Neural progenitor cell (in vitro differentiated cells): ENCODE data around the gene KRTAP20-3. TPM values are rescaled to one million over a fixed set of nuclear protein-coding genes. Genes with fewer than 3 reads are reported as not detected.

Source experiments
- DNase-seq: peaks from one replicate; pipeline ENCODE4 v3.0.0-alpha.2; 2016; ENCODE audit warnings: low spot score
- H2AFZ ChIP-seq: fragments of 200-600 bp; sonication (generic); replicated peaks from 2 replicates; pipeline ENCODE4 v1.6.1; 2016; ENCODE audit warnings: antibody characterized with exemption
- H3F3A ChIP-seq: fragments of 200-600 bp; sonication (generic); 2 replicates; pipeline ENCODE4 v1.6.1; 2016; ENCODE audit warnings: antibody characterized with exemption, low read depth
- H3K27ac ChIP-seq: fragments of 200-600 bp; sonication (generic); 2 replicates; pipeline ENCODE4 v1.5.1; 2016; ENCODE audit warnings: mild to moderate bottlenecking
- H3K27me3 ChIP-seq: fragments of 200-600 bp; sonication (generic); 2 replicates; pipeline ENCODE4 v1.6.1; 2016; ENCODE audit warnings: mild to moderate bottlenecking, moderate library complexity
- H3K36me3 ChIP-seq: fragments of 200-600 bp; sonication (generic); 2 replicates; pipeline ENCODE4 v1.5.1; 2016
- H3K4me1 ChIP-seq: fragments of 200-600 bp; sonication (generic); 2 replicates; pipeline ENCODE4 v1.6.1; 2016; ENCODE audit warnings: mixed run types
- H3K4me2 ChIP-seq: fragments of 200-600 bp; sonication (generic); 2 replicates; pipeline ENCODE4 v1.6.1; 2016
- H3K4me3 ChIP-seq: fragments of 200-600 bp; sonication (generic); 2 replicates; pipeline ENCODE4 v1.5.1; 2016
- H3K79me2 ChIP-seq: fragments of 200-600 bp; sonication (generic); 2 replicates; pipeline ENCODE4 v1.6.1; 2016; ENCODE audit warnings: low read depth
- H3K9ac ChIP-seq: fragments of 200-600 bp; sonication (generic); 2 replicates; pipeline ENCODE4 v1.6.1; 2016
- H3K9me3 ChIP-seq: fragments of 200-600 bp; sonication (generic); 2 replicates; pipeline ENCODE4 v1.5.1; 2016; ENCODE audit warnings: low read depth
- H4K20me1 ChIP-seq: fragments of 200-600 bp; sonication (generic); 2 replicates; pipeline ENCODE4 v1.6.1; 2016; ENCODE audit warnings: low read depth
- H3K27ac Mint-ChIP-seq: 3 replicates; pipeline ENCODE4 v1.8.0; 2021; ENCODE audit warnings: mixed read lengths
- H3K27me3 Mint-ChIP-seq: 2 replicates; pipeline ENCODE4 v1.8.0; 2022; ENCODE audit warnings: low read depth, mild to moderate bottlenecking, inconsistent platforms, moderate library complexity, mixed read lengths; ENCODE audit not compliant: insufficient read depth
- H3K36me3 Mint-ChIP-seq: 3 replicates; pipeline ENCODE4 v1.8.0; 2021; ENCODE audit warnings: mixed read lengths
- H3K4me1 Mint-ChIP-seq: 3 replicates; pipeline ENCODE4 v1.8.0; 2021; ENCODE audit warnings: mixed read lengths
- H3K4me3 Mint-ChIP-seq: 3 replicates; pipeline ENCODE4 v1.8.0; 2021; ENCODE audit warnings: mild to moderate bottlenecking, moderate library complexity, mixed read lengths
- H3K9me3 Mint-ChIP-seq: 3 replicates; pipeline ENCODE4 v1.8.0; 2020; ENCODE audit warnings: mixed read lengths
- EZH2 ChIP-seq: fragments of 200-600 bp; sonication (generic); IDR thresholded peaks from 2 replicates; pipeline ENCODE4 v1.6.1; 2017; ENCODE audit warnings: antibody characterized with exemption, mild to moderate bottlenecking, moderate library complexity
- EZH2phosphoT487 ChIP-seq: fragments of 200-600 bp; sonication (generic); IDR thresholded peaks from 2 replicates; pipeline ENCODE4 v1.6.1; 2017; ENCODE audit warnings: antibody characterized with exemption
- total RNA-seq: library from RNA; depleted of rRNA; stranded (reverse); fragments of >200 nt; gene quantifications from 2 replicates; pipeline ENCODE4 v1.2.3, GENCODE V29; 2015; ENCODE audit warnings: low replicate concordance
- TF ChIP-seq, protein P1 (sequence below): fragments of 200-600 bp; sonication (generic); IDR thresholded peaks from 2 replicates; pipeline ENCODE4 v1.5.1; 2017; ENCODE audit warnings: antibody characterized with exemption, mild to moderate bottlenecking

KRTAP20-3 gene
- not detected in 2 replicates for total RNA-seq

DNA sequence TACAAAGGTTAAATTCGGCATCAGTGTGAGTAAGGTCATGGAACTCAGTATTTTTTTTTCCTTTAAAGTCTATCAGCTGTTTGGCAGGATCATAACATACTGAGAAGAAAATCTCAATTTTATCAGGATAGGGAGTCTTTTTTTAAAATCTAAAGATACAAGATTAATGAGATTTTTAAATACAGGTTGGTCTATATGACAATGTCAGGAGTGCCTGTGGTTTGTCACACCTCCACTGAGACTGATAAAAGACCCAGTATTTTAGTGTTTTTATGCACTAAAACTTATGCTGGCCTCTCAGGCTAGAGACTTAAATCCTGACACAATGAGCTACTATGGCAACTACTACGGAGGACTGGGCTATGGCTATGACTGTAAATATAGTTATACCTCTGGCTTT, at the start of gene KRTAP20-3:
KRTAP20-3 (plus strand) TSS at position 301 of the 400 bp plus-strand sequence.
- H3K9me3 Mint-ChIP-seq, result no peaks in the 10 kb centered on the region
- Histone ChIP-seq H3K9ac (no peak within 1 kb of the TSS), H3K4me1 (no peaks in the 10 kb centered on the region), H3K79me2 (no peaks in the 10 kb centered on the region), H4K20me1 (no peaks in the 10 kb centered on the region), H3K4me3 (no peak within 1 kb of the TSS), H2AFZ (no peak within 1 kb of the TSS), H3F3A (no peaks in the 10 kb centered on the region), H3K4me2 (no peak within 1 kb of the TSS), H3K9me3 (peaks cover 3% of the 10 kb centered on the region), H3K27ac (no peak within 1 kb of the TSS), H3K36me3 (no peaks in the 10 kb centered on the region), H3K27me3 (no peaks in the 10 kb centered on the region)
- peaks cover 2% of the 10 kb centered on the region for H3K27me3 Mint-ChIP-seq
- no peaks in the 10 kb centered on the region for H3K36me3 Mint-ChIP-seq
- no peaks in the 10 kb centered on the region for H3K4me1 Mint-ChIP-seq
- H3K4me3 Mint-ChIP-seq, result no peak within 1 kb of the TSS
- no peak within 1 kb of the TSS for H3K27ac Mint-ChIP-seq
- TF ChIP-seq, protein P1, sequence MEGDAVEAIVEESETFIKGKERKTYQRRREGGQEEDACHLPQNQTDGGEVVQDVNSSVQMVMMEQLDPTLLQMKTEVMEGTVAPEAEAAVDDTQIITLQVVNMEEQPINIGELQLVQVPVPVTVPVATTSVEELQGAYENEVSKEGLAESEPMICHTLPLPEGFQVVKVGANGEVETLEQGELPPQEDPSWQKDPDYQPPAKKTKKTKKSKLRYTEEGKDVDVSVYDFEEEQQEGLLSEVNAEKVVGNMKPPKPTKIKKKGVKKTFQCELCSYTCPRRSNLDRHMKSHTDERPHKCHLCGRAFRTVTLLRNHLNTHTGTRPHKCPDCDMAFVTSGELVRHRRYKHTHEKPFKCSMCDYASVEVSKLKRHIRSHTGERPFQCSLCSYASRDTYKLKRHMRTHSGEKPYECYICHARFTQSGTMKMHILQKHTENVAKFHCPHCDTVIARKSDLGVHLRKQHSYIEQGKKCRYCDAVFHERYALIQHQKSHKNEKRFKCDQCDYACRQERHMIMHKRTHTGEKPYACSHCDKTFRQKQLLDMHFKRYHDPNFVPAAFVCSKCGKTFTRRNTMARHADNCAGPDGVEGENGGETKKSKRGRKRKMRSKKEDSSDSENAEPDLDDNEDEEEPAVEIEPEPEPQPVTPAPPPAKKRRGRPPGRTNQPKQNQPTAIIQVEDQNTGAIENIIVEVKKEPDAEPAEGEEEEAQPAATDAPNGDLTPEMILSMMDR, result no peak
- TF ChIP-seq EZH2 (no peak), EZH2phosphoT487 (no peak)
- DNase-seq, result no peak

DNA sequence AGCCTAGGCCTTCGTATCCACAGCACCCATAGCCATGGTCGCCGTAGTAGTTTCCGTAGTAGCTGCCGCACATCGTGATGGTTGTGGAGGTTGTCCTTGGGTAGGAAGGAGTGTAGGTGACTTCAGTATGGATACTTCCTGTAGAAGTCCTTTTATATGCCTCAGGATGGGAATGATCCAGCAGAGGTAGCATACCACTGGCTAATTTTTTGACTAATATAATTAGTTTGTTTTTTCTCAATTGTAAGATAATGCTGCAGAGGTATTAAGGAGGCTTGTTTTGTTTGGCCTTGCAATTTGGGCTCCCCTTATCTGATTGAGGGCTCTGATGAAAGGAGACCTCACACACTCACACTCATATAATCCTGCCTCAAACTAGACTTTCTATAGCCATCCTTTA, 43.9 kb upstream of the KRTAP20-3 start, which contains the start of gene KRTAP6-2:
KRTAP6-2 (minus strand) TSS at position 101 of the 400 bp plus-strand sequence; CDS start at position 73, 28 bp downstream.
- TF ChIP-seq EZH2phosphoT487 (no peak), EZH2 (no peak)
- TF ChIP-seq, protein P1, result no peak
- Histone ChIP-seq H3K4me3 (no peak within 1 kb of the TSS), H2AFZ (no peak within 1 kb of the TSS), H3K4me2 (no peak within 1 kb of the TSS), H3K4me1 (no peaks in the 10 kb centered on the region), H3K36me3 (no peaks in the 10 kb centered on the region), H4K20me1 (no peaks in the 10 kb centered on the region), H3K27ac (no peak within 1 kb of the TSS), H3K9me3 (no peaks in the 10 kb centered on the region), H3F3A (no peaks in the 10 kb centered on the region), H3K27me3 (no peaks in the 10 kb centered on the region), H3K79me2 (no peaks in the 10 kb centered on the region), H3K9ac (no peak within 1 kb of the TSS)
- no peaks in the 10 kb centered on the region for H3K27me3 Mint-ChIP-seq
- DNase-seq, result no peak
- H3K9me3 Mint-ChIP-seq, result no peaks in the 10 kb centered on the region
- H3K27ac Mint-ChIP-seq, result no peak within 1 kb of the TSS
- no peaks in the 10 kb centered on the region for H3K36me3 Mint-ChIP-seq
- no peaks in the 10 kb centered on the region for H3K4me1 Mint-ChIP-seq
- no peak within 1 kb of the TSS for H3K4me3 Mint-ChIP-seq

DNA sequence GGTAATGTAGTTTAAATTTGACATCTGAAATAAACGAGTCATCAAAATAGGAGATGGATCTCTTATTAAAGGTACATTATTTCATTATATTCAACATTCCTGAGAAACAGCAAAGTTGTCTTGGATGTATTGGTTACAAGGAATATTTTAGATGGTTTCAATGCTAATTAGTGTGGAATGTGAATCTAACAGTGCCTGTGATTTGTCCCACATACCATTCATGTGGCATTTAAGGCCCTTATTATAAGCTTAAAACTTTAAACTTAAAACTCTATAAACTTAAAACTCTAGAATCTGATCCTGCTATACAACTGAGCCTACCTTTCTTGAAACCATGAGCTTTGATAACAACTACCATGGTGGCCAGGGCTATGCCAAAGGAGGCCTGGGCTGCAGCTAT, 41.9 kb upstream of the KRTAP20-3 start, which contains the start of gene KRTAP22-1:
KRTAP22-1 (plus strand) TSS at position 301 of the 400 bp plus-strand sequence.
- Histone ChIP-seq H4K20me1 (no peaks in the 10 kb centered on the region), H3K9me3 (peaks cover 5% of the 10 kb centered on the region), H3K4me2 (no peak within 1 kb of the TSS), H3K9ac (no peak within 1 kb of the TSS), H3K4me3 (no peak within 1 kb of the TSS), H3K27me3 (no peaks in the 10 kb centered on the region), H3F3A (no peaks in the 10 kb centered on the region), H3K4me1 (no peaks in the 10 kb centered on the region), H3K36me3 (no peaks in the 10 kb centered on the region), H3K27ac (no peak within 1 kb of the TSS), H3K79me2 (no peaks in the 10 kb centered on the region), H2AFZ (no peak within 1 kb of the TSS)
- Mint-ChIP-seq H3K4me3 (no peak within 1 kb of the TSS), H3K4me1 (no peaks in the 10 kb centered on the region), H3K36me3 (no peaks in the 10 kb centered on the region), H3K9me3 (no peaks in the 10 kb centered on the region), H3K27ac (no peak within 1 kb of the TSS), H3K27me3 (peaks cover 2% of the 10 kb centered on the region)
- no peak for DNase-seq
- TF ChIP-seq EZH2phosphoT487 (no peak), EZH2 (no peak)
- TF ChIP-seq, protein P1, result no peak
